ENCODE results near the gene CTNNA2. TPM values are rescaled to one million over a fixed set of nuclear protein-coding genes. Genes with fewer than 3 reads are reported as not detected.

Gene CTNNA2
- total RNA-seq, 1 donor from 2014 or later: 182 TPM

GRCh38 chr2:80335411-80335810, 822.6 kb downstream of the CTNNA2 start:
- no peak for DNase-seq (ENCODE audit: low spot score in 2 of 2)
- no peak for FAIRE-seq

- DNase-seq (ENCODE audit: low spot score in 2 of 2): no peak
- no peak for FAIRE-seq
Observed at GRCh38 chr2:80338794-80339193, 825.9 kb downstream of the CTNNA2 start.

GRCh38 chr2:80340022-80340421, 827.2 kb downstream of the CTNNA2 start:
- FAIRE-seq (no peak), DNase-seq (ENCODE audit: low spot score in 2 of 2) (no peak)

GRCh38 chr2:80348078-80348477, 835.2 kb downstream of the CTNNA2 start:
- no peak for FAIRE-seq
- no peak for DNase-seq (ENCODE audit: low spot score in 2 of 2)

GRCh38 chr2:80348953-80349352, 836.1 kb downstream of the CTNNA2 start:
- DNase-seq (ENCODE audit: low spot score in 2 of 2) (no peak), FAIRE-seq (no peak)

- no peak for FAIRE-seq
Observed at GRCh38 chr2:80351231-80351630, 838.4 kb downstream of the CTNNA2 start.

GRCh38 chr2:80354858-80355257, 842.0 kb downstream of the CTNNA2 start:
- DNase-seq (ENCODE audit: low spot score in 2 of 2): no peak
- no peak for FAIRE-seq

More at GRCh38 chr2:80351231-80351630, 838.4 kb downstream of the CTNNA2 start:
- DNase-seq (ENCODE audit: low spot score in 2 of 2): no peak

GRCh38 chr2:80361904-80362303, 849.1 kb downstream of the CTNNA2 start:
- DNase-seq (ENCODE audit: low spot score in 2 of 2) (no peak), FAIRE-seq (no peak)

- DNase-seq (ENCODE audit: low spot score in 2 of 2) (no peak), FAIRE-seq (no peak)
Observed at GRCh38 chr2:80363330-80363729, 850.5 kb downstream of the CTNNA2 start.

GRCh38 chr2:80363791-80364349, 851.0 kb downstream of the CTNNA2 start:
- FAIRE-seq (no peak), DNase-seq (ENCODE audit: low spot score in 2 of 2) (no peak)

GRCh38 chr2:80364524-80365212, 851.8 kb downstream of the CTNNA2 start:
- FAIRE-seq: no peak
- DNase-seq (ENCODE audit: low spot score in 2 of 2): no peak

- DNase-seq (ENCODE audit: low spot score in 2 of 2): no peak
- FAIRE-seq: no peak
Observed at GRCh38 chr2:80365762-80366161, 852.9 kb downstream of the CTNNA2 start.

- FAIRE-seq: no peak
- DNase-seq (ENCODE audit: low spot score in 2 of 2): no peak
Observed at GRCh38 chr2:80370375-80371009, 857.6 kb downstream of the CTNNA2 start.

GRCh38 chr2:80374105-80374504, 861.3 kb downstream of the CTNNA2 start:
- FAIRE-seq: no peak
- no peak for DNase-seq (ENCODE audit: low spot score in 2 of 2)

GRCh38 chr2:80377071-80377470, 864.2 kb downstream of the CTNNA2 start:
- no peak for FAIRE-seq

GRCh38 chr2:80380736-80381135, 867.9 kb downstream of the CTNNA2 start:
- FAIRE-seq (no peak), DNase-seq (ENCODE audit: low spot score in 2 of 2) (no peak)

More at GRCh38 chr2:80377071-80377470, 864.2 kb downstream of the CTNNA2 start:
- no peak for DNase-seq (ENCODE audit: low spot score in 2 of 2)

GRCh38 chr2:80381666-80382065, 868.8 kb downstream of the CTNNA2 start:
- DNase-seq (ENCODE audit: low spot score in 2 of 2) (no peak), FAIRE-seq (no peak)

GRCh38 chr2:80392441-80392840, 879.6 kb downstream of the CTNNA2 start:
- FAIRE-seq (no peak), DNase-seq (ENCODE audit: low spot score in 2 of 2) (no peak)

- FAIRE-seq (no peak), DNase-seq (ENCODE audit: low spot score in 2 of 2) (no peak)
Observed at GRCh38 chr2:80393991-80394390, 881.1 kb downstream of the CTNNA2 start.

GRCh38 chr2:80395251-80395650, 882.4 kb downstream of the CTNNA2 start:
- DNase-seq (ENCODE audit: low spot score in 2 of 2) (no peak), FAIRE-seq (no peak)

- DNase-seq (ENCODE audit: low spot score in 2 of 2) (no peak), FAIRE-seq (no peak)
Observed at GRCh38 chr2:80396276-80396675, 883.4 kb downstream of the CTNNA2 start.

- FAIRE-seq (no peak), DNase-seq (ENCODE audit: low spot score in 2 of 2) (no peak)
Observed at GRCh38 chr2:80403081-80403480, 890.2 kb downstream of the CTNNA2 start.

Data from frontal cortex (tissue), 4 donors.